IPS-18c (cell line): ENCODE measurements around the gene JCHAIN.

ENCODE experiments used
- H3K4me3 ChIP-seq: 2 replicates; pipeline ENCODE4 v1.7.0; 2013; ENCODE audit warnings: low read depth, mild to moderate bottlenecking, low read length, moderate library complexity; ENCODE audit not compliant: insufficient read depth
- H3K9me3 ChIP-seq: one replicate; pipeline ENCODE4 v1.6.1; 2013; ENCODE audit warnings: mild to moderate bottlenecking, low read length, moderate library complexity; ENCODE audit not compliant: control insufficient read depth, insufficient read depth

The JCHAIN gene

GRCh38 chr4:70619778-70620177 lies 46.5 kb downstream of the JCHAIN start:
- no peak overlapping the region for H3K4me3 ChIP-seq
- no peaks in the 10 kb centered on the region for H3K9me3 ChIP-seq

GRCh38 chr4:70619288-70619687 lies 47.0 kb downstream of the JCHAIN start:
- Histone ChIP-seq H3K9me3 (no peaks in the 10 kb centered on the region), H3K4me3 (no peak overlapping the region)

GRCh38 chr4:70614184-70614555 lies 52.1 kb downstream of the JCHAIN start:
- H3K4me3 ChIP-seq, result no peak overlapping the region
- no peaks in the 10 kb centered on the region for H3K9me3 ChIP-seq

GRCh38 chr4:70613306-70614183 lies 52.8 kb downstream of the JCHAIN start:
- Histone ChIP-seq H3K9me3 (peaks cover 2% of the 10 kb centered on the region), H3K4me3 (no peak overlapping the region)

- H3K9me3 ChIP-seq, result peaks cover 3% of the 10 kb centered on the region
- no peak overlapping the region for H3K4me3 ChIP-seq
Observed at GRCh38 chr4:70608324-70608723, 58.0 kb downstream of the JCHAIN start.

- Histone ChIP-seq H3K4me3 (no peak overlapping the region), H3K9me3 (peaks cover 3% of the 10 kb centered on the region)
Observed at GRCh38 chr4:70607334-70607853, 58.9 kb downstream of the JCHAIN start.

GRCh38 chr4:70606459-70606858 lies 59.8 kb downstream of the JCHAIN start:
- no peak overlapping the region for H3K4me3 ChIP-seq
- peaks cover 3% of the 10 kb centered on the region for H3K9me3 ChIP-seq
